Psoas muscle (tissue), 8 donors: ENCODE measurements around the gene PCDHA1. TPM values are rescaled to one million over a fixed set of nuclear protein-coding genes. Genes with fewer than 3 reads are reported as not detected.

ENCODE experiments used
- ATAC-seq, 4 donors: fragments of 200-7000 bp; cut with Tn5 transposase; one replicate each; pipeline ENCODE4 v1.9.1; 2020; ENCODE audit warnings: moderate library complexity in 3 of 4, mild to moderate bottlenecking in 2 of 4
- DNase-seq, 2 donors: peaks; one replicate each; pipeline ENCODE4 v3.0.0-alpha.2; 2020
- H3K27ac ChIP-seq: fragments of 200-600 bp; one replicate; pipeline ENCODE4 v1.8.0; 2022
- H3K27me3 ChIP-seq, 3 donors: fragments of 200-600 bp in 1 of 3; one replicate each; pipeline versions ENCODE4 v1.6.1 to v1.8.0; 2013 to 2022; ENCODE audit warnings: low read length in 2 of 3, mild to moderate bottlenecking in 2 of 3, moderate library complexity in 1 of 3; ENCODE audit not compliant: insufficient read depth in 3 of 3
- H3K36me3 ChIP-seq, 2 donors: fragments of 200-600 bp in 1 of 2; one replicate each; pipeline versions ENCODE4 v1.6.1 to v1.8.0; 2013 to 2022; ENCODE audit warnings: low read depth in 1 of 2, mild to moderate bottlenecking in 1 of 2, moderate library complexity in 1 of 2; ENCODE audit not compliant: insufficient read depth in 1 of 2
- H3K4me1 ChIP-seq: fragments of 200-600 bp; one replicate; pipeline ENCODE4 v1.8.0; 2022
- H3K4me3 ChIP-seq: fragments of 200-600 bp; one replicate; pipeline ENCODE4 v1.8.0; 2022; ENCODE audit warnings: mild to moderate bottlenecking
- H3K9me3 ChIP-seq: fragments of 200-600 bp; one replicate; pipeline ENCODE4 v1.8.0; 2022
- CTCF ChIP-seq: fragments of 200-600 bp; IDR thresholded peaks from one replicate; pipeline ENCODE4 v1.8.0; 2022; ENCODE audit warnings: antibody characterized with exemption
- WGBS, 3 donors: extraction: QIAGEN DNeasy Blood & Tissue Kit; methylation state at CpG; one replicate each; pipeline versions ENCODE4 v1.1.6 to v1.1.7; 2013; 5-methylcytosine and 5-hydroxymethylcytosine counted together
- intact Hi-C, 2 donors: fragments of 100-400 bp; cut with DNase I; formaldehyde crosslinking; loops; one replicate each; pipeline versions ENCODE4 v1.11.0 to v1.14.2; 2022
- long read RNA-seq, 2 donors: library from polyadenylated mRNA; unstranded; transcript quantifications; one replicate each; pipeline ENCODE4 v2.0.0, GENCODE V29; 2021
- polyA plus RNA-seq, 3 donors: library from polyadenylated mRNA; stranded (reverse); fragments of 200-250 nt; gene quantifications; one replicate each; pipeline ENCODE4 v1.2.3, GENCODE V29; 2013
- total RNA-seq, 4 donors: library from RNA; stranded (reverse); fragmentation: NEBNext Ultra II Directional in 2 of 4; extraction: Animal tissue kit (Norgen Biotek cat#: 25700) in 2 of 4; gene quantifications; one replicate each; pipeline versions ENCODE4 v1.2.1 to v1.2.4, GENCODE V29; 2021 to 2023
- donor health status: healthy with polysubstance abuse.
- donor health status: DM: no; HTN: no; CAD: no; lungs with moderate emphysema.
- donor health status: Bipolar disorder and iron deficiency.
- donor health status: healthy.
- donor health status: DM: yes; HTN: yes; CAD: no.
- donor health status: DM: no; HTN: no; CAD: no.
- donor health status: DM: no; HTN: no; CAD: no.
- donor health status: DM: yes; HTN: yes; CAD: no.

PCDHA1 gene
- total RNA-seq (under 1 TPM in 1 of 4 donors, not detected in 3; 0.10 TPM), polyA plus RNA-seq (not detected)
- long read RNA-seq, donor 1, result 0 reads
- long read RNA-seq, donor 2, result 0 reads

GRCh38 chr5:140785905-140786686 is at the start of gene PCDHA1:
TSS of gene PCDHA1 (plus strand) at chr5:140786140.
- Histone ChIP-seq H3K36me3 (no peaks in the 10 kb centered on the region), H3K27me3 (peaks cover 0 to 35% (median 16%) of the 10 kb centered on the region in 3 donors), H3K4me1 (no peaks in the 10 kb centered on the region), H3K9me3 (peaks cover 16% of the 10 kb centered on the region), H3K4me3 (no peak within 1 kb of the TSS), H3K27ac (no peak within 1 kb of the TSS)
- TF ChIP-seq CTCF, result no peak
- 17 to 21% (median 18%) methylated on average over 29 of the region's 29 CpGs for WGBS, 3 donors
- ATAC-seq, result no peak
- intact Hi-C loops, result no loop called here
- no peak for DNase-seq

DNA sequence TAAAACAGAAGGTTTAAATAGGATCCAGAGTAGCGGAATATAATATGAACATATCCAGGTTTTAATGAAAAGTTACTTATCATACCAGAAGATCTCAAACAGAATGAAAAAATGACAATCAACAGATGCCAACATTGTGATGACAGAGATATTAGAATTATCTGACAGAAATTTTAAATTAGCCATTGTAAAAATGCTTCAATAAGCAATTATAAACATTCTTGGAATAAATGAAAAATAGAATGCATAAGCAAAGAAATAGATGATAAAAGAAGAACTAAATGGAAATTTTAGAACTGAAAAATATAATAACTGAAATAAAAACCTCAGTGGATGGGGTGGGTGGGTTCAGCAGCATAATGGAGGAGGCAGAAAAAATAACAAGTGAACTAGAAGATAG is 48.5 kb upstream of the PCDHA1 start:
- intact Hi-C loops, result loop anchor here in 1 of 2 donors (10.0 kb wide), 1 partner anchor 163 kb away; no protein-coding TSS in a partner anchor
- no peaks in the 10 kb centered on the region for H3K9me3 ChIP-seq
- ATAC-seq (no peak), DNase-seq (no peak)
- H3K4me3 ChIP-seq, result no peak overlapping the region
- no peak overlapping the region for H3K27ac ChIP-seq
- no peak for TF ChIP-seq CTCF
- 67 to 75% (median 72%) methylated on average over 1 of the region's 1 CpG for WGBS, 3 donors
- no peaks in the 10 kb centered on the region for H3K36me3 ChIP-seq
- H3K27me3 ChIP-seq, result peaks cover 0 to 7% (median 3%) of the 10 kb centered on the region in 3 donors
- no peaks in the 10 kb centered on the region for H3K4me1 ChIP-seq

DNA sequence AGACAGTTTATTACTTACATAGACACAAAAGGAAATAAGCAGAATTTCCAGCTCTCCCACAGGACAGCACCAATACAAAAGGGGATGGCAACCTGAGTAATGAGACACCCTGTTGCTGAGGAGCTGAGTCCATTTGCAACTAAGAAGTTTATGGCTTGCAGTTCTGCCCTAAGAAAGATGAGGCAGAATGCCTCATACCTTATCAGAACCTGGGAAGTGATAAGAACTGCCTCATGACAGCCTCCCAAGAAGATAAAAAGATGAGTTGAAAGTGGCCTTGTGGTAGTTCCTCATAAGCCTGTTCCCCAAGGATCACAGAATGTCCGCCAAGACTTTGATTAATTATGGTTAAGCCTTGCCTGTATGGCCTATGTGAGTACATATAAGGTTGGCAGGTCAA is 44.0 kb upstream of the PCDHA1 start:
- intact Hi-C loops, result no loop called here
- ATAC-seq, result no peak
- WGBS, 3 donors, result 50 to 65% (median 53%) methylated on average over 1 of the region's 1 CpG

DNA sequence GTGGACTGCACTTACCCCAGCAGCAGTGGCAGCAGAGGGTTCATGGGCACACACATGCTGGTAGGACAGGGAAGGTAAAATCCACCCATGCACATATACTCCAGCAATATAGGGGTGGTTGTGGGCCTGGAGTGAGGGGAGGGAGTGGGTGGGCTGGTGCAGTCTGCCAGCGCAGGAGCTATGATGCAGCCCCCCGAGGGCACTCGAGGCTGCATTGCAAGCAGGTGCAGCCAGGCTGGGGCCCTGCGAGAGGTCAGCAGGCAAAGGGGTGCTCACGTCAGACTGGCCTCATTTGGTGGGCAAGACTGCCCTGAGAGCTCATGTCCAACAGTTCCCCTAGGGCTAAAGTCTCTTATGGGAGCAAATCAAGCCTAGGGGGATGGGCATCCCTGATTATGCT is 32.4 kb upstream of the PCDHA1 start:
- TF ChIP-seq CTCF, result no peak
- 78 to 87% (median 83%) methylated on average over 5 of the region's 5 CpGs for WGBS, 3 donors
- H3K4me3 ChIP-seq, result no peak overlapping the region
- DNase-seq (no peak), ATAC-seq (no peak)
- H3K9me3 ChIP-seq, result peaks cover 23% of the 10 kb centered on the region
- no peaks in the 10 kb centered on the region for H3K36me3 ChIP-seq
- H3K27ac ChIP-seq, result no peak overlapping the region
- intact Hi-C loops, result no loop called here
- H3K27me3 ChIP-seq, result no peaks in the 10 kb centered on the region
- no peaks in the 10 kb centered on the region for H3K4me1 ChIP-seq

More for the DNA sequence above, 44.0 kb upstream of the PCDHA1 start:
- H3K27ac ChIP-seq, result no peak overlapping the region
- H3K4me3 ChIP-seq, result no peak overlapping the region
- H3K4me1 ChIP-seq, result no peaks in the 10 kb centered on the region
- peaks cover 4% of the 10 kb centered on the region for H3K9me3 ChIP-seq
- TF ChIP-seq CTCF, result no peak
- peaks cover 0 to 7% (median 3%) of the 10 kb centered on the region in 3 donors for H3K27me3 ChIP-seq
- H3K36me3 ChIP-seq, result no peaks in the 10 kb centered on the region
- DNase-seq, result no peak
